GM18867 (cell line): Measurements from ENCODE around the gene SLC10A3.
A peak's percentile ranks its signal among the peaks of the same experiment; 100 is the strongest.

Experiments used
- ATAC-seq: cut with Tn5 transposase; IDR thresholded peaks from one replicate; pipeline ENCODE4 v1.9.1; 2021; ENCODE audit warnings: mild to moderate bottlenecking, moderate library complexity; ENCODE audit not compliant: unreplicated experiment

The SLC10A3 gene

GRCh38 chrX:154467556-154467955 is 22.9 kb downstream of the SLC10A3 start:
- no peak for ATAC-seq

GRCh38 chrX:154466907-154467306 is 23.5 kb downstream of the SLC10A3 start:
- no peak for ATAC-seq

- ATAC-seq: no peak
These were observed 24.4 kb downstream of the SLC10A3 start for GRCh38 chrX:154466036-154466435.

GRCh38 chrX:154465601-154466000 is 24.8 kb downstream of the SLC10A3 start:
- ATAC-seq: no peak

GRCh38 chrX:154464806-154465365 is 25.5 kb downstream of the SLC10A3 start:
- no peak for ATAC-seq

- no peak for ATAC-seq
These were observed 26.7 kb downstream of the SLC10A3 start for GRCh38 chrX:154463611-154464220.

- ATAC-seq: no peak
These were observed 28.0 kb downstream of the SLC10A3 start for GRCh38 chrX:154462396-154462795.

GRCh38 chrX:154460326-154460725 is 30.1 kb downstream of the SLC10A3 start:
- no peak for ATAC-seq

- no peak for ATAC-seq
These were observed 30.6 kb downstream of the SLC10A3 start for GRCh38 chrX:154459832-154460231.

- no peak for ATAC-seq
These were observed 31.3 kb downstream of the SLC10A3 start for GRCh38 chrX:154458954-154459778.

- peak; percentile 56 for ATAC-seq
These were observed 32.1 kb downstream of the SLC10A3 start, which contains the start of gene PLXNA3 for GRCh38 chrX:154458116-154458953. PLXNA3 (plus strand) TSS chrX:154458281; CDS start chrX:154460184, 1,903 bp downstream.

GRCh38 chrX:154457491-154458115 is 32.8 kb downstream of the SLC10A3 start:
- peak; percentile 60 for ATAC-seq

GRCh38 chrX:154452823-154453222 is 37.6 kb downstream of the SLC10A3 start:
- no peak for ATAC-seq

- no peak for ATAC-seq
These were observed 40.1 kb downstream of the SLC10A3 start for GRCh38 chrX:154450312-154450711.

GRCh38 chrX:154449618-154450017 is 40.8 kb downstream of the SLC10A3 start:
- ATAC-seq: no peak

GRCh38 chrX:154448484-154448883 is 41.9 kb downstream of the SLC10A3 start:
- no peak for ATAC-seq

- no peak for ATAC-seq
These were observed 44.0 kb downstream of the SLC10A3 start for GRCh38 chrX:154446430-154446829.

GRCh38 chrX:154445776-154446175 is 44.7 kb downstream of the SLC10A3 start:
- no peak for ATAC-seq

- no peak for ATAC-seq
These were observed 45.6 kb downstream of the SLC10A3 start for GRCh38 chrX:154444755-154445246.

- ATAC-seq: peak; percentile 68
These were observed 46.3 kb downstream of the SLC10A3 start, which contains the start of gene FAM50A for GRCh38 chrX:154443992-154444754. FAM50A (plus strand) TSS chrX:154444141; CDS start chrX:154444236, 95 bp downstream.
